ENCODE results near the gene ZBTB16. TPM values are rescaled to one million over a fixed set of nuclear protein-coding genes. Genes with fewer than 3 reads are reported as not detected.

ZBTB16 gene
- total RNA-seq, 1 donor from 2014 or later: 171 TPM

DNA sequence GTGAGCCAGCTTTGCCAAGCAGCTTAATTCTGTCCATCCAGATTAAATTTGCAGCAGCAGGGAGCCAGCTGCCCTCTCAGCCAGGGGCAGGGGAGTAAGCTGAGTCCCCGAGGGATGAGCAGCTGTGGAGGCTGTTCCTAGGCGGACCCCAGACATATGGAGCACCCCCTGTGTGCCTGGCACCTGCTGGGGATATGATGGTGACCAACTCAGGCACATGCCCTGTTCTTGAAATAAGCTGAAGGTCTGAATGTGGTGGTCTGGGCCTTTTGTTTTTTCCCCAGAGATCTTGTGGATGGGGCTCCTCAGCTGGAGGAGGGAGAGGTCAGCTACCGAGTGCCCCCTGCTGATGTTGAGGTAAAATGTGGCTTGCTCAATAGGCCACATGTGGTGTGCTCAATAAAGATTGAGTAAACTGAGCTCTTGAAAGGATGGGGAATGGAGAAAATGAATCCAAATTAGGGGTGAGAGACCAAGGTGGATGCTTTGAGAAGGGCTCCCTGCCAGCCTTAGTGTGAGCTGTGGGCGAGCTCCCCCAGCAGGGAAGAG lies 133.4 kb downstream of the ZBTB16 start:
- peaks cover 60% of the 10 kb centered on the region for H3K36me3 ChIP-seq
- H3K4me3 ChIP-seq: no peak overlapping the region
- H3K27ac ChIP-seq: peak overlapping the region; percentile 42
- ATAC-seq: no peak
- peaks cover 57% of the 10 kb centered on the region for H3K4me1 ChIP-seq
- no peaks in the 10 kb centered on the region for H3K9me3 ChIP-seq
- intact Hi-C loops (cut with DNase I): no loop called here
- H3K27me3 ChIP-seq (ENCODE audit: low read depth): no peaks in the 10 kb centered on the region
- TF ChIP-seq, protein P1, sequence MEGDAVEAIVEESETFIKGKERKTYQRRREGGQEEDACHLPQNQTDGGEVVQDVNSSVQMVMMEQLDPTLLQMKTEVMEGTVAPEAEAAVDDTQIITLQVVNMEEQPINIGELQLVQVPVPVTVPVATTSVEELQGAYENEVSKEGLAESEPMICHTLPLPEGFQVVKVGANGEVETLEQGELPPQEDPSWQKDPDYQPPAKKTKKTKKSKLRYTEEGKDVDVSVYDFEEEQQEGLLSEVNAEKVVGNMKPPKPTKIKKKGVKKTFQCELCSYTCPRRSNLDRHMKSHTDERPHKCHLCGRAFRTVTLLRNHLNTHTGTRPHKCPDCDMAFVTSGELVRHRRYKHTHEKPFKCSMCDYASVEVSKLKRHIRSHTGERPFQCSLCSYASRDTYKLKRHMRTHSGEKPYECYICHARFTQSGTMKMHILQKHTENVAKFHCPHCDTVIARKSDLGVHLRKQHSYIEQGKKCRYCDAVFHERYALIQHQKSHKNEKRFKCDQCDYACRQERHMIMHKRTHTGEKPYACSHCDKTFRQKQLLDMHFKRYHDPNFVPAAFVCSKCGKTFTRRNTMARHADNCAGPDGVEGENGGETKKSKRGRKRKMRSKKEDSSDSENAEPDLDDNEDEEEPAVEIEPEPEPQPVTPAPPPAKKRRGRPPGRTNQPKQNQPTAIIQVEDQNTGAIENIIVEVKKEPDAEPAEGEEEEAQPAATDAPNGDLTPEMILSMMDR (IDR thresholded peaks at IDR 0.05): no peak
- DNase-seq: no peak

DNA sequence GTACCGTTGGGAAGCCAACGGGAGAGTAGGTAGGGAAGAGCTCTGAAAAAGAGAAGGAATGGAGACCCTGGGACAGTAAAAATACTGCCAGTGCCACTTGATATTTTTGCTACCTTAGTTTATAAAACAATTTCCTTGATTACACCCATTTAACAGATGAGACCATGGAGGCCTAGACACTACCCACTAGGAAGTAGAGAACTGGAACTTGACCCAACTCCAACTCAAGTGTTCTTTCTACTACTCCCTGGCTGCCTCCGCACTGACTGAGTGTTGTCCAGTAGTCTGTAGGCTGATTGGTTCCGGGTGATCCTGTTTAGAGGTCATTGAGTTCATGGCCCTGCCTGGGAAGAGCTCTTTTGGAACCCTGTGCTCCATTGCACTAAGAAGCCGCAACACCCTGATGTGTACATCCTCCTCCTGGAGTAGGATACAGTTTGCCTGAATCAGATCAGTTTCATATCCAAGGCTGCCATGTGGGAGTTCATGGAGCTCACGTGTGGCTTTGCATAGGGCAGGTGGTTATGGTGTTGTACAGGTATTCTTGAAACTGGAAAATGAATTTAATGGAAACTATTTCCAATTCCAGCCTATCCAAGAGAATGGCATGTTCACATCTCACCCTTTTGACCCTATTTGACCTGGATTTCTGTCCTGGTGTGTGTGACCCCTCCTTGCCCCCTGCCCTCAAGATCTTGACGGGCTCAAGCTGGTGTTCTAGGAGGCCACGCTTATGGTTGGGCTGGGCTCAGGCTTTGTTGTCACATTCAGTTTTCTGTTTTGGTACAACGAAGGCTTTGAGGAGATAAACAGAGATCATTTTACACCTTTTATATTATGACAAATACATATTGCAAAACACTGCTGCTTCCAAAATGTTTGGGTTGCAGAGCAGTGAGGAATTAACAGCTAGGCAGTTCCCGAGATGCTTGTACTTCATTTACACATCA lies 134.5 kb downstream of the ZBTB16 start:
- DNase-seq (no peak), ATAC-seq (no peak)
- Histone ChIP-seq H3K9me3 (no peaks in the 10 kb centered on the region), H3K27me3 (ENCODE audit: low read depth) (no peaks in the 10 kb centered on the region), H3K27ac (peak overlapping the region; percentile 54), H3K36me3 (peaks cover 50% of the 10 kb centered on the region), H3K4me3 (no peak overlapping the region), H3K4me1 (peaks cover 68% of the 10 kb centered on the region)
- TF ChIP-seq, protein P1 (IDR thresholded peaks at IDR 0.05): no peak
- intact Hi-C loops (cut with DNase I): no loop called here

DNA sequence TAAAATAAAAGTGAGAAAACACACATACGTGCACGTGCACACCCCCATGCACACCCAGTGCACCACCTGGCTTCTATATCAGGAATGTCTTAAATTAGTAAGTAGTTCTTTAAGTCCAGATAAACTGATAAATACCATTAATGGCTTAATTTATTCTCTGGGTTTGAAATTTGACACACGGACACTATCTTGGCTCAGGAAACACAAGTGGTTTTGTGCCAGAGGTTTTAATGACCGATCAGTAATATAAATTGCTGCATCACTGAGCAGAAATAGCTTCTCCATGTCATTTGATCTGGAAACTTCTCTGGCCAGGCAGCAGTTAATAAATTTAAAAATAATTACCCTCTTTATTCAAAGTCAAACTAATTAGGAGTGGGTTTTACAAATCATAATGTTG lies 135.2 kb downstream of the ZBTB16 start:
- no peaks in the 10 kb centered on the region for H3K27me3 ChIP-seq (ENCODE audit: low read depth)
- no peaks in the 10 kb centered on the region for H3K9me3 ChIP-seq
- H3K27ac ChIP-seq: peak overlapping the region; percentile 54
- intact Hi-C loops (cut with DNase I): no loop called here
- TF ChIP-seq, protein P1 (IDR thresholded peaks at IDR 0.05): no peak
- no peak overlapping the region for H3K4me3 ChIP-seq
- H3K36me3 ChIP-seq: peaks cover 50% of the 10 kb centered on the region
- ATAC-seq: no peak
- no peak for DNase-seq
- peaks cover 73% of the 10 kb centered on the region for H3K4me1 ChIP-seq

DNA sequence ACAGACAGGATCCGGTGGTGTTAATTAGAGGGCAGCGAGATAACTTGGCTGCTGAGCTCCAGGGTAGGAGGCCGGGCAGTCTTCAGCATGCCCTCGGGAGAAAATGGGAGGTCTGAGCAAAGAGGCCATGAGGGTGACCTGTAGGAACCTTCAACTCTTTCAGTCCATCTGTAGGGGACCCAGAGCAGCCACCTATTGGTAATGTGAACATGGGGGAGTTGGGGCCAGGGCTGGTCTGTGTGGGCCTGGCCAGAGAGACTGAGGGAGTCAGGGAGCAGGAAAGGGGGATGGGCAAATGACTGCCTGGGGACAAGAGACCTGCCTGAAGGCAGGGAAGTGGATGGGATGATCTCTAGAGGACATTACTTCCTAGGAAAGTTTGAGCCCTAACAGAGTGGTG lies 135.6 kb downstream of the ZBTB16 start:
- DNase-seq: no peak
- Histone ChIP-seq H3K9me3 (no peaks in the 10 kb centered on the region), H3K4me3 (no peak overlapping the region), H3K36me3 (peaks cover 45% of the 10 kb centered on the region), H3K27ac (peak overlapping the region; percentile 54), H3K27me3 (ENCODE audit: low read depth) (no peaks in the 10 kb centered on the region), H3K4me1 (peaks cover 73% of the 10 kb centered on the region)
- TF ChIP-seq, protein P1 (IDR thresholded peaks at IDR 0.05): no peak
- intact Hi-C loops (cut with DNase I): no loop called here
- no peak for ATAC-seq

DNA sequence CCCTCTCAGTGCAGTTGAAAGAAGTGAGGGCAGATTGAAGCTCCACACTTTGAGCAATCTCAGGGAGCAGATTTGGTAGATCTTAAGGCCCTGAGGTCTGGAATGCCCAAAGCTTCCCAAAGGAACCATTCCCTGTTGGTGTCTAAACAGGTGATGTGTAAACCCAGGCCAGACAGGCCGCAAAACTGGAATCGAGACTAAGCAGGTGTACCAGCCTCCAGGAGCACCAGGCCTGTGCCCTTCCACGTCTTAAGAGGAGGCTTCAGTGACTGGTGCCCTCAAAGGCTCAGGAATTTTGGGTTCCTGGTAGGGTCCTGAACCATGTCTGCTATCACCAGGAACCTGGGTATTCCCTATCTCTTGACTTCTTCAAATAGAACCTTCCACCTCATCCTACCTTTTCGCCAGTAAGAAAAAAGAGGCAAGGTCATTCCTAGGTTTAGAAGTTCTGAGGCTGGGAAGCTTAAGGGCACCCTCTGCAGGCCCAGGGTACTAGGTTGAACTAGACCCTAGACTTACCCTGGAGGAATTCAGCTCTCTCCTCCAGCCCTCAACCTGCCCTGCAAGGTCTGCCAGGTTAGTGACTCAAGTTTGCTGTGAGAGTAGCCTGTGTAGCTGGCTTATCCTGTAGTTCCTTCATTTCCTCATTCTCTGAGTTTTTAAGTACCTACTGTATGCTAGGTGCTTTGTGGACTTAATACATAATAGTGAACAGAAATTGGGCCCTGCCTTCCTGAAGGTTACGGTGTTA lies 136.6 kb downstream of the ZBTB16 start:
- Histone ChIP-seq H3K4me1 (peaks cover 73% of the 10 kb centered on the region), H3K27ac (peak overlapping the region; percentile 82), H3K4me3 (no peak overlapping the region), H3K27me3 (ENCODE audit: low read depth) (no peaks in the 10 kb centered on the region), H3K36me3 (peaks cover 43% of the 10 kb centered on the region), H3K9me3 (no peaks in the 10 kb centered on the region)
- peak; percentile 80 to 83 for ATAC-seq
- TF ChIP-seq, protein P1 (IDR thresholded peaks at IDR 0.05): no peak
- intact Hi-C loops (cut with DNase I): no loop called here
- peak; percentile 58 for DNase-seq

Measured in lower lobe of right lung (tissue), 2 donors.